Bronchial epithelial cell (primary cell): Measurements from ENCODE around the gene MCU. TPM values are rescaled to one million over a fixed set of nuclear protein-coding genes. Genes with fewer than 3 reads are reported as not detected.

Experiments
- DNase-seq: peaks from one replicate; pipeline ENCODE4 v3.0.0-alpha.2; 2010; ENCODE audit warnings: low read depth
- FAIRE-seq: peaks from 2 replicates; lab custom pipeline; 2011; peaks lifted over from hg19 to GRCh38; lab: Jason Lieb, UNC
- H3K27me3 ChIP-seq: 2 replicates; pipeline ENCODE4 v1.5.1; 2011; ENCODE audit warnings: low read length; ENCODE audit not compliant: control insufficient read depth, insufficient read depth
- H3K36me3 ChIP-seq: 2 replicates; pipeline ENCODE4 v1.5.1; 2011; ENCODE audit warnings: low read length; ENCODE audit not compliant: control insufficient read depth, insufficient read depth
- H3K4me3 ChIP-seq: 2 replicates; pipeline ENCODE4 v1.5.1; 2011; ENCODE audit warnings: mild to moderate bottlenecking, low read depth, low read length, control low read depth
- CTCF ChIP-seq: IDR thresholded peaks from 2 replicates; pipeline ENCODE4 v1.5.1; 2011; ENCODE audit warnings: mild to moderate bottlenecking, moderate library complexity, low read length, control low read depth, inconsistent platforms; ENCODE audit not compliant: insufficient read depth, severe bottlenecking
- total RNA-seq: library from RNA; depleted of rRNA; stranded (reverse); fragments of >200 nt; gene quantifications from 2 replicates; pipeline ENCODE4 v1.2.1, GENCODE V29; 2014

MCU gene
- total RNA-seq, 1 donor from 2014 or later = 38.7 TPM

GRCh38 chr10:72812753-72813430 is 120.9 kb downstream of the MCU start:
- H3K36me3 ChIP-seq = no peaks in the 10 kb centered on the region
- H3K27me3 ChIP-seq = no peaks in the 10 kb centered on the region
- TF ChIP-seq CTCF = no peak
- FAIRE-seq (peak; percentile 47), DNase-seq (peak; percentile 86)
- no peak overlapping the region for H3K4me3 ChIP-seq

GRCh38 chr10:72814099-72814790 is 122.3 kb downstream of the MCU start:
- FAIRE-seq (no peak), DNase-seq (no peak)
- TF ChIP-seq CTCF = no peak
- H3K27me3 ChIP-seq = no peaks in the 10 kb centered on the region
- H3K36me3 ChIP-seq = no peaks in the 10 kb centered on the region
- H3K4me3 ChIP-seq = no peak overlapping the region

- H3K27me3 ChIP-seq = no peaks in the 10 kb centered on the region
- FAIRE-seq = no peak
- no peak for TF ChIP-seq CTCF
These were observed 124.6 kb downstream of the MCU start for GRCh38 chr10:72816565-72816964.

GRCh38 chr10:72818076-72818475 is 126.1 kb downstream of the MCU start:
- Histone ChIP-seq H3K4me3 (no peak overlapping the region), H3K36me3 (no peaks in the 10 kb centered on the region), H3K27me3 (no peaks in the 10 kb centered on the region)
- DNase-seq = no peak
- no peak for FAIRE-seq
- no peak for TF ChIP-seq CTCF

More at GRCh38 chr10:72816565-72816964, 124.6 kb downstream of the MCU start:
- Histone ChIP-seq H3K36me3 (no peaks in the 10 kb centered on the region), H3K4me3 (no peak overlapping the region)
- no peak for DNase-seq

- no peaks in the 10 kb centered on the region for H3K27me3 ChIP-seq
- no peak for TF ChIP-seq CTCF
- no peaks in the 10 kb centered on the region for H3K36me3 ChIP-seq
- DNase-seq = no peak
- no peak for FAIRE-seq
- H3K4me3 ChIP-seq = no peak overlapping the region
These were observed 127.1 kb downstream of the MCU start for GRCh38 chr10:72819053-72819452.
